ENCODE measurements around the gene RGS9BP. TPM values are rescaled to one million over a fixed set of nuclear protein-coding genes. Genes with fewer than 3 reads are reported as not detected.
"Not testable (repeated sequence)": the region's sequence is repeated elsewhere in the genome, so short reads cannot be mapped to it uniquely, and the experiment has no call there.

The RGS9BP gene
- polyA plus RNA-seq, 4 donors, result 0.07 to 0.35 (median 0.29) TPM; not detected in 1

DNA sequence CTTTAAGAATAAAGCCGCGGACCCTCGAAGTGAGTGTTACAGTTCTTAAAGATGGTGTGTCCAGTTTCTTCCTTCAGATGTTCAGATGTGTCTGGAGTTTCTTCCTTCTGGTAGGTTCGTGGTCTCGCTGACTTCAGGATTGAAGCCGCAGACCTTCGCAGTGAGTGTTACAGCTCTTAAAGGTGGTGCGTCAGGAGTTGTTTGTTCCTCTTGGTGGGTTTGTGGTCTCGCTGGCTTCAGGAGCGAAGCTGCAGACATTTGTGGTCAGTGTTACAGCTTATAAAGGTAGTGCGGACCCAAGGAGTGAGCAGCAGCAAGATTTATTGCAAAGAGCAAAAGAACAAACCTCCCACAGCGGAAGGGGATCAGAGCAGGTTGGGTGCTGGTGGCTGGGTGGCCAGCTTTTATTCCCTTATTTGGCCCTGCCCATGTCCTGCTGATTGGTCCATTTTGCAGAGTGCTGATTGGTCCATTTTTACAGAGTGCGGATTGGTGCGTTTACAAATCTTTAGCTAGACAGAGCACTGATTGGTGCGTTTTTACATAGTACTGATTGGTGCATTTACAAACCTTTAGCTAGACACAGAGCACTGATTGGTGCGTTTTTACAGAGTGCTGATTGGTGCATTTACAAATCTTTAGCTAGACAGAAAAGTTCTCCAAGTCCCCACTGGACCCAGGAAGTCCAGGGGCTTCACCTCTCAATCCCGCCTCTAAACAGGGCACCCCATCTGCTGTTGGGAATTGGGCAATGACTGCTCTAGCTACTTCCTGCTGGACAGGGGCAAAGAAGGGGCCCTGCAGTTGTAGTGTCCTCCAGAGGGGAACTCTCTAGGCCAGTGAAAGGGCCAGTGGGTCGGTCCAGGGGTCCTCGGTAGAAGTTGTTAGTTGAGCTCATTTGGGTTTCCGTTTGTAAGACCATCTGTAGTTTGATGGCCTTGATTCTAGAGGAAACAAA lies 17.8 kb downstream of the RGS9BP start:
- not testable (repeated sequence) for DNase-seq (ENCODE audit: low read depth in 4 of 4, low spot score in 3 of 4)

DNA sequence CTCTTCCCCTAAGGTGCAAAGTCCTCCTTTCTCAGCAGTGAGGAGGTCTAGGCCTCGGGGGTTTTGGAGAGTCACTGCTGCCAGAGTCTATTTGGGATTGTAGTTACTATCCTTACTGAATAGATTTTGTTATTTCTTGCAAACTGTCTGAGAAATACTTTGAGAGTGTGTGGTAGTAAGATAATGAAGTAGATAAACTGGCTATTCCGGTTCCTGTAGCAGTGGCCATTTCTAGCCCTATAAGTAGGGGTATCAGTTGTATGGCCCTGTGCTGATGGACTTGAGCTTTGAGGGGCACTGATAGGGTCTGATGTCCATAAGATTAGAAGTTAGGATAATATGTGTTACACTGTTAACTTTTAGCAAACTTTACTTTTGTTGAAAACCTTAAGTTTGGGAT lies 18.7 kb downstream of the RGS9BP start:
- not testable (repeated sequence) for DNase-seq (ENCODE audit: low read depth in 4 of 4, low spot score in 3 of 4)

DNA sequence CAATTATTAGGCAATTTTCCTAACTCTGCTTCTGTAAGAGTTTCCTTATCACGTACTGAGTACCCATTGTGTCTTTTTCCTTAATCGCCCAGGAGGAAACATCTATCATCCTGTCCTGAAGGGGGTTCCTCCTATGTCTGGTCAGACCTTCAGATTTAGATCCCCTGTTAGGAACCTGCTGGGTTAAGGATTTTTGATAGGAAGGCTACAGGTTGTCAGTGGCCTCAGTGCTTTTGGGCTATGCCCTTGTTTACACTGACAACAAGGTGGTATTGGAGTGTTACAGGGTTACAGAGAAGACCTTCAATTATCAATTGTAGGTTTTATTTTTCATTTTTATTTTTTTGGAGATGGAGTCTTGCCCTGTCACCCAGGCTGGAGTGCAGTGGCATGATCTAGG lies 19.2 kb downstream of the RGS9BP start:
- DNase-seq (ENCODE audit: low read depth in 4 of 4, low spot score in 3 of 4), result not testable (repeated sequence)

DNA sequence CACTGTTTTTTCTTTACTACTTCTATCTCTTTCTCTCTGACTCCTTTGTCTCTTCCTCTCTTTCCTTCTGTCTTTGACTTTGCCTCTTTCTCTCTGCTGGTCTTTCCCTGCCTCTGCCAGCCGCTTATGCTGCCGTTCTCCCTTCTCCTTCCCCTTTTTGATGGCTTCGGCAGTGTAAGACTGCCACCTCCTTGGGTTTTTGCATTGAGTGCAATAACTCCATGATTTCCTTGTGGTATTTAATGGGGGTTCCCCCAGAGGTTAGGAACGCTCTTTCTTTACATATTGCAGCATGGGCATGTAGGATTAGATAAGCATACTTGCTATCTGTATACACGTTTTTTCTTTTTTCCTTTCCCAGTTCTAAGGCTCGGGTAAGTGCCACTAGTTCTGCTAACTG lies 19.9 kb downstream of the RGS9BP start:
- not testable (repeated sequence) for DNase-seq (ENCODE audit: low read depth in 4 of 4, low spot score in 3 of 4)

DNA sequence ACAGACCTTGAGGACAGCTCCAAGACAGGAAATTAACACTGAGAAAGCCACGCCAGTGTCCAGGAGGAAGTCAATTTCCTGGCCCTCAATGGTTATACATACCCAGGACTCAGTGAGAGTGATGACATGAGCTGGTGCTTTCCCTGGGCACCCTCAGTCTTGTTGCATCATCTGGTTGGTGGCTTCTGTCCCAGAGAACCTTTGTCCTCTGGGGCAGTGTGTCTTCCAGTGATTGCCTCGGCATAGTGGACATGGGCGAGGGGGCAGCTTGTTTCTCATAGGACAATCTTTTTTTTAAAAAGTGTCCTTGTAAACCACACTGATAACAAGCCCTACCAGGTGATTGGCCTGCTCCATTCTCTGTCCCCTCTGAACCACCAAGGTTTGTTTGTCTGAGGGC lies 21.1 kb downstream of the RGS9BP start:
- not testable (repeated sequence) for DNase-seq (ENCODE audit: low read depth in 4 of 4, low spot score in 3 of 4)

DNA sequence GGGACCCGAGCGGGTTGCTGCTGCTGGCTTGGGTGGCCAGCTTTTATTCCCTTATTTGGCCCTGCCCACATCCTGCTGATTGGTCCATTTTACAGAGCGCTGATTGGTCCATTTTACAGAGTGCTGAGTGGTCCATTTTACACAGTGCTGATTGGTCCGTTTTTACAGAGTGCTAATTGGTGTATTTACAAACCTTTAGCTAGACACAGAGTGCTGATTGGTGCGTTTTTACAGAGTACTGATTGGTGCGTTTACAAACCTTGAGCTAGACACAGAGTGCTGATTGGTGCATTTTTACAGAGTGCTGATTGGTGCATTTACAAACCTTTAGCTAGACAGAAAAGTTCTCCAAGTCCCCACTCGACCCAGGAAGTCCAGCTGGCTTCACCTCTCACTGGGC lies 24.5 kb downstream of the RGS9BP start:
- not testable (repeated sequence) for DNase-seq (ENCODE audit: low read depth in 4 of 4, low spot score in 3 of 4)

GRCh38 chr19:32702010-32702409 lies 26.4 kb downstream of the RGS9BP start:
- DNase-seq (ENCODE audit: low read depth in 4 of 4, low spot score in 3 of 4), result no peak

GRCh38 chr19:32704006-32704405 lies 28.4 kb downstream of the RGS9BP start:
- not testable (repeated sequence) for DNase-seq (ENCODE audit: low read depth in 4 of 4, low spot score in 3 of 4)

GRCh38 chr19:32708457-32708856 lies 32.8 kb downstream of the RGS9BP start:
- DNase-seq (ENCODE audit: low read depth in 4 of 4, low spot score in 3 of 4), result no peak

DNA sequence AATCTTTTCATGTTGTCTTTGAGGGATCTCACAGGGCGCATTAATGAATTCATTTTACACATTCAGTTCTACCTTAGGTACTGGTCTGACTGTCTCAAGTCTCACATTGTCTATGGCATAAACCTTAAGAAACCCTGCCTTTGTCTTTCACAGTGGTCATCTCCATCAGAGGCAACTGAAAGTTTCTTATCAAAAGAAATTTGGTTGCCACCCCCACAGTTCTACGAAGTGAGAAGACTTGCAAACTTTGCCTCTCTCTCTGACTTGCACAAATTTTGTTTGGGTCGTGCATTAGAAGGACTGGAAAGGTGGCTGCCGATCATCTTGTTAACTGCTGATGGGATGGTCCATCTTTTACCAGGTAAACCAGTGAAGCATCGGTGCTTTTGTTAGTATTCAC lies 33.4 kb downstream of the RGS9BP start:
- no peak for DNase-seq (ENCODE audit: low read depth in 4 of 4, low spot score in 3 of 4)

- DNase-seq (ENCODE audit: low read depth in 4 of 4, low spot score in 3 of 4), result no peak
These were observed 36.1 kb downstream of the RGS9BP start for GRCh38 chr19:32711747-32712146.

- not testable (repeated sequence) for DNase-seq (ENCODE audit: low read depth in 4 of 4, low spot score in 3 of 4)
These were observed 40.6 kb downstream of the RGS9BP start for GRCh38 chr19:32716203-32716602.

GRCh38 chr19:32717496-32717895 lies 41.8 kb downstream of the RGS9BP start:
- no peak for DNase-seq (ENCODE audit: low read depth in 4 of 4, low spot score in 3 of 4)

DNA sequence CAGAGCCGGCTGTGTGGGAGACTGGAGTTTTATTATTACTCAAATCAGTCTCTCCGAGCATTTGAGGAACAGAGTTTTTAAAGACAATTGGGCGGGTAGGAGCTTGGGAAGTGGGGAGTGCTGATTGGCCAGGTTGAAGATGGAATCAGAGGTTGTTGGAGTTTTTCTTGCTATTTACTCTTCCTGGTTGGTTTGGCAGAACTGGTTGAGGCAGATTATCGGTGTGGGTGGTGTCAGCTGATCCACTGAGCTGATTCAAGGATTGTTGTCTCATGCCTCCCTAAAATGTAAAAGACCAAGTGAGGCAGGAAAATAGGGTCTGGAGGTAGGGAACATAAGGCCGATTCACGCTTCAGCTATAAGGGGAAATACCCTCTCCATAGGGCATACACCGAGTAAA lies 42.6 kb downstream of the RGS9BP start:
- DNase-seq (ENCODE audit: low read depth in 4 of 4, low spot score in 3 of 4), result no peak

DNA sequence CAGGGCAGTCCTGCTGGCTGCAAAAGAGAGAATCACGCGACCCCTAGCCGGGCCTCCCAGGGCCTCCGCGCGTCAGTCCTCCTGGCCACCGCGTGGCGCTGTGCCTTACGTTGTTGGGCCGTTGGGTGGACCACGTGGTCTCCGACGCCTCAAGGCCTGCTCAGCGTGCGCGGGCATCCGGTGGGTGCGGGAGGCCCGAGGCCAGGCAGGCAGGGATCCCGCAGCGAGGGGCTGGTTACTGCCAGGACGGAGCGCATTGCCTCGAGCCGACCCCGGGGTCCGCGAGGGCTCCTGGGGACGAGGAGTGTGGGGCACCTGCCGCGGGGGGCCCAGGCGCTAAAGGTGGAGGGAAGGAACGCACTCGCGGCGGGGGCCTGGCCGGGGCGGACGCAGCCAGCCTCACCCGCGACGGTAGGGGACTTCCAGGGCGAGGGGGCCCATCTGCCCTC lies 44.0 kb downstream of the RGS9BP start, which contains the start of gene TDRD12:
TSS of gene TDRD12 (plus strand) at position 157 of the 449 bp plus-strand sequence. CDS start 306 bp downstream, outside the sequence.
- no peak for DNase-seq (ENCODE audit: low read depth in 4 of 4, low spot score in 3 of 4)

- no peak for DNase-seq (ENCODE audit: low read depth in 4 of 4, low spot score in 3 of 4)
These were observed 44.7 kb downstream of the RGS9BP start for GRCh38 chr19:32720216-32720935.

DNA sequence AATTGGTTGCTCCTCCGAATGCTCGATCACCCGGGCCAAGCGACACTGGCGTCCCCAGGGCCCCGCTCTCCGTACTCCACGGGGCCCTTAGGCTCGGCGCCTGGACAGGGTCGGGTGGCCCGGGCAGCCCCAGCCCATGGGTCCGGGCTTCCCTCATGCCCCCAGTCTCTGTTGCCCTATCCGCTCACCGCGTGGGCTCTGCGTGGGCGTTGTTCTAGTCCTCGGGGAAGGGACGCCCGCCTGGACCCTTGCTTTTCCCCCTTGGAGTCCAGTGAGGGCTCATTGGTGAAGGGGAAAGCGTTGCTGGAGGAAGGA lies 45.2 kb downstream of the RGS9BP start:
- DNase-seq (ENCODE audit: low read depth in 4 of 4, low spot score in 3 of 4), result no peak
